ENCODE measurements around the gene OR5AL1.
"Not testable (repeated sequence)": the region's sequence is repeated elsewhere in the genome, so short reads cannot be mapped to it uniquely, and the experiment has no call there.

Gene OR5AL1

GRCh38 chr11:56412396-56412795, at the start of gene OR5AL1:
Gene OR5AL1, plus strand, starts transcription at chr11:56412696.
- DNase-seq (ENCODE audit: low spot score), result no peak

DNA sequence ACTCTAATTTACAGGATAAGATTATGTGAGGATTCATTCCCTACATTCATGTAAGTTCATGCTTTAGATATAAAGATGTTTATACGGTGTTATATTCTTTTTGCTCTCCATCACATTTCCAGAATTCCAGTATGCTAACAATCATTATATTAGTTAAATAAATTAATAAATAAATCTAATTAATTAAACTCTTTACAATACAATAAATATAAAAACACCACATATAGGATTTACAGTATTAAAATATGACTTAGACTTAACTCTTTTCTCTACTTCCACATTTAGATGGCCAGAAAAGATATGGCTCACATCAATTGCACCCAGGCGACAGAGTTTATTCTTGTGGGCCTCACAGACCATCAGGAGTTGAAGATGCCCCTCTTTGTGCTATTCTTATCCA, 37.2 kb upstream of the OR5AL1 start, which contains the start of gene OR8U1:
OR8U1 (plus strand) TSS at position 301 of the 400 bp plus-strand sequence; CDS start at position 301, 0 bp downstream.
- no peak for DNase-seq (ENCODE audit: low spot score)

GRCh38 chr11:56380120-56380519, 32.4 kb upstream of the OR5AL1 start:
- no peak for DNase-seq (ENCODE audit: low spot score)

- no peak for DNase-seq (ENCODE audit: low spot score)
Measured at GRCh38 chr11:56394381-56394780, 18.1 kb upstream of the OR5AL1 start.

- DNase-seq (ENCODE audit: low spot score), result no peak
Measured at GRCh38 chr11:56396047-56396446, 16.4 kb upstream of the OR5AL1 start.

- not testable (repeated sequence) for DNase-seq (ENCODE audit: low spot score)
Measured at GRCh38 chr11:56401858-56402461, 10.5 kb upstream of the OR5AL1 start.

- DNase-seq (ENCODE audit: low spot score), result no peak
Measured at GRCh38 chr11:56404393-56404792, 8.1 kb upstream of the OR5AL1 start.

GRCh38 chr11:56410801-56411200, 1.7 kb upstream of the OR5AL1 start:
- DNase-seq (ENCODE audit: low spot score), result no peak

- DNase-seq (ENCODE audit: low spot score), result no peak
Measured at GRCh38 chr11:56453521-56453920, 41.0 kb downstream of the OR5AL1 start.

- no peak for DNase-seq (ENCODE audit: low spot score)
Measured at GRCh38 chr11:56457076-56457475, 44.6 kb downstream of the OR5AL1 start.
